HG03159 (cell line): ENCODE measurements around the gene KLRK1.
A peak's percentile ranks its signal among the peaks of the same experiment; 100 is the strongest.
"Not testable (repeated sequence)": the region's sequence is repeated elsewhere in the genome, so short reads cannot be mapped to it uniquely, and the experiment has no call there.

Experiments
- ATAC-seq: cut with Tn5 transposase; IDR thresholded peaks from one replicate; pipeline ENCODE4 v1.9.1; 2021; ENCODE audit warnings: mild to moderate bottlenecking, moderate library complexity; ENCODE audit not compliant: unreplicated experiment

Gene KLRK1

GRCh38 chr12:10389904-10390303, at the start of gene KLRK1:
TSS of gene KLRK1 (minus strand) at chr12:10390041. CDS start at chr12:10388810, 1,231 bp downstream.
- ATAC-seq: no peak

GRCh38 chr12:10437601-10438000, 47.8 kb upstream of the KLRK1 start:
- ATAC-seq: not testable (repeated sequence)

- not testable (repeated sequence) for ATAC-seq
Observed at GRCh38 chr12:10435816-10436215, 46.0 kb upstream of the KLRK1 start, which contains the start of gene KLRC2. TSS of gene KLRC2 (minus strand) at chr12:10436010. CDS start at chr12:10435986, 24 bp downstream.

- ATAC-seq: not testable (repeated sequence)
Observed at GRCh38 chr12:10430623-10431022, 40.8 kb upstream of the KLRK1 start.

- ATAC-seq: not testable (repeated sequence)
Observed at GRCh38 chr12:10425938-10426337, 36.1 kb upstream of the KLRK1 start.

GRCh38 chr12:10424260-10424899, 34.5 kb upstream of the KLRK1 start:
- not testable (repeated sequence) for ATAC-seq

- not testable (repeated sequence) for ATAC-seq
Observed at GRCh38 chr12:10422159-10422558, 32.3 kb upstream of the KLRK1 start.

- not testable (repeated sequence) for ATAC-seq
Observed at GRCh38 chr12:10420334-10420733, 30.5 kb upstream of the KLRK1 start, which contains the start of gene KLRC3. TSS of gene KLRC3 (minus strand) at chr12:10420595. CDS start at chr12:10420550, 45 bp downstream.

- ATAC-seq: no peak
Observed at GRCh38 chr12:10409392-10409791, 19.6 kb upstream of the KLRK1 start, which contains the start of gene KLRC4. TSS of gene KLRC4 (minus strand) at chr12:10409757. CDS start at chr12:10409575, 182 bp downstream.

GRCh38 chr12:10408842-10409241, 19.0 kb upstream of the KLRK1 start:
- no peak for ATAC-seq

- no peak for ATAC-seq
Observed at GRCh38 chr12:10406725-10407124, 16.9 kb upstream of the KLRK1 start.

GRCh38 chr12:10405294-10405693, 15.5 kb upstream of the KLRK1 start:
- no peak for ATAC-seq

GRCh38 chr12:10404798-10405197, 15.0 kb upstream of the KLRK1 start:
- ATAC-seq: no peak

- no peak for ATAC-seq
Observed at GRCh38 chr12:10400829-10401228, 11.0 kb upstream of the KLRK1 start.

- no peak for ATAC-seq
Observed at GRCh38 chr12:10398168-10398567, 8.3 kb upstream of the KLRK1 start.

- ATAC-seq: no peak
Observed at GRCh38 chr12:10397296-10397695, 7.5 kb upstream of the KLRK1 start.

GRCh38 chr12:10396176-10396575, 6.3 kb upstream of the KLRK1 start:
- ATAC-seq: not testable (repeated sequence)

- ATAC-seq: peak; percentile 89
Observed at GRCh38 chr12:10395390-10395998, 5.7 kb upstream of the KLRK1 start.

- ATAC-seq: not testable (repeated sequence)
Observed at GRCh38 chr12:10394531-10395152, 4.8 kb upstream of the KLRK1 start.

- ATAC-seq: no peak
Observed at GRCh38 chr12:10393291-10393690, 3.5 kb upstream of the KLRK1 start.

- peak; percentile 70 for ATAC-seq
Observed at GRCh38 chr12:10392394-10392930, 2.6 kb upstream of the KLRK1 start.
